Osteoblast (primary cell): ENCODE results near the gene F8. TPM values are rescaled to one million over a fixed set of nuclear protein-coding genes. Genes with fewer than 3 reads are reported as not detected.
"Not testable (repeated sequence)": the region's sequence is repeated elsewhere in the genome, so short reads cannot be mapped to it uniquely, and the experiment has no call there.

Experiments used
- DNase-seq: peaks from one replicate; pipeline ENCODE4 v3.0.0; 2011; ENCODE audit warnings: low spot score, mixed read lengths; ENCODE audit not compliant: insufficient read length; ENCODE audit errors: missing footprints
- H2AFZ ChIP-seq: 2 replicates; pipeline ENCODE4 v1.6.0; 2011; ENCODE audit warnings: mild to moderate bottlenecking, low read length
- H3K27ac ChIP-seq: 2 replicates; pipeline ENCODE4 v1.5.1; 2011; ENCODE audit warnings: mild to moderate bottlenecking, low read depth, low read length, moderate library complexity
- H3K27me3 ChIP-seq: 2 replicates; pipeline ENCODE4 v1.6.0; 2012; ENCODE audit warnings: mild to moderate bottlenecking, control low read depth, inconsistent platforms, low read length, moderate library complexity; ENCODE audit not compliant: insufficient read depth
- H3K36me3 ChIP-seq: 2 replicates; pipeline ENCODE4 v1.5.1; 2011; ENCODE audit warnings: mild to moderate bottlenecking, low read length, control low read depth, moderate library complexity; ENCODE audit not compliant: insufficient read depth
- H3K4me1 ChIP-seq: 2 replicates; pipeline ENCODE4 v1.5.1; 2011; ENCODE audit warnings: mild to moderate bottlenecking, low read length, control low read depth, moderate library complexity; ENCODE audit not compliant: insufficient read depth
- H3K4me2 ChIP-seq: 2 replicates; pipeline ENCODE4 v1.6.0; 2011; ENCODE audit warnings: mild to moderate bottlenecking, low read length; ENCODE audit not compliant: insufficient read depth
- H3K4me3 ChIP-seq: fragments of 200-600 bp; sonication (generic); 3 replicates; pipeline ENCODE4 v1.5.1; 2012; ENCODE audit warnings: mild to moderate bottlenecking, low read length, inconsistent platforms; ENCODE audit not compliant: insufficient read depth
- H3K79me2 ChIP-seq: 2 replicates; pipeline ENCODE4 v1.6.0; 2012; ENCODE audit warnings: mild to moderate bottlenecking, low read length, control low read depth, inconsistent platforms; ENCODE audit not compliant: insufficient read depth
- H3K9me3 ChIP-seq: 2 replicates; pipeline ENCODE4 v1.5.1; 2011; ENCODE audit warnings: low read depth, low read length, control low read depth
- H4K20me1 ChIP-seq: 2 replicates; pipeline ENCODE4 v1.6.0; 2012; ENCODE audit warnings: mild to moderate bottlenecking, low read length, control low read depth; ENCODE audit not compliant: insufficient read depth
- CTCF ChIP-seq: IDR thresholded peaks from 2 replicates; pipeline ENCODE4 v1.5.1; 2011; ENCODE audit warnings: mild to moderate bottlenecking, low read depth, low read length, moderate library complexity; ENCODE audit errors: extremely low read depth
- total RNA-seq: library from RNA; depleted of rRNA; stranded (reverse); fragments of >200 nt; gene quantifications from 2 replicates; pipeline ENCODE4 v1.2.3, GENCODE V29; 2012

F8 gene
- total RNA-seq, 1 donor: 10.9 TPM

GRCh38 chrX:154914052-154914451, 108.5 kb downstream of the F8 start:
- H3K27me3 ChIP-seq: no peaks in the 10 kb centered on the region
- H3K27ac ChIP-seq: no peak overlapping the region
- no peak for TF ChIP-seq CTCF

DNA sequence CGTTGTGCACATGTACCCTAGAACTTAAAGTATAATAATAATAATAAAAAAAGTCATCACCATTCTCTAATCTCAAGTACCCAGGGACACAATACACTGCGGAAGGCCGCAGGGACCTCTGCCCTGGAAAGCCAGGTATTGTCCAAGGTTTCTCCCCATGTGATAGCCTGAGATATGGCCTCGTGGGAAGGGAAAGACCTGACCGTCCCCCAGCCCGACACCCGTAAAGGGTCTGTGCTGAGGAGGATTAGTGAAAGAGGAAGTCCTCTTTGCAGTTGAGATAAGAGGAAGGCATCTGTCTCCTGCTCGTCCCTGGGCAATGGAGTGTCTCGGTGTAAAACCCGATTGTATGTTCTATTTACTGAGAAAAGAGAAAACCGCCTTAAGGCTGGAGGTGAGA, 112.0 kb downstream of the F8 start:
- not testable (repeated sequence) for H3K79me2 ChIP-seq, H3K27ac ChIP-seq, H4K20me1 ChIP-seq, H3K4me3 ChIP-seq, H3K4me2 ChIP-seq, H3K27me3 ChIP-seq, H3K4me1 ChIP-seq, H2AFZ ChIP-seq, H3K36me3 ChIP-seq, H3K9me3 ChIP-seq, DNase-seq

More at GRCh38 chrX:154914052-154914451, 108.5 kb downstream of the F8 start:
- no peaks in the 10 kb centered on the region for H3K4me1 ChIP-seq
- H4K20me1 ChIP-seq: no peaks in the 10 kb centered on the region
- no peak for DNase-seq
- H2AFZ ChIP-seq: no peak overlapping the region
- H3K79me2 ChIP-seq: no peaks in the 10 kb centered on the region
- H3K9me3 ChIP-seq: no peaks in the 10 kb centered on the region
- H3K36me3 ChIP-seq: no peaks in the 10 kb centered on the region
- no peak overlapping the region for H3K4me3 ChIP-seq
- no peak overlapping the region for H3K4me2 ChIP-seq

- H2AFZ ChIP-seq, H3K79me2 ChIP-seq, H3K9me3 ChIP-seq, H3K4me3 ChIP-seq, H4K20me1 ChIP-seq, DNase-seq, H3K4me2 ChIP-seq, H3K27ac ChIP-seq, H3K4me1 ChIP-seq, H3K27me3 ChIP-seq, H3K36me3 ChIP-seq: not testable (repeated sequence)
Observed at GRCh38 chrX:154910048-154910447, 112.5 kb downstream of the F8 start.

DNA sequence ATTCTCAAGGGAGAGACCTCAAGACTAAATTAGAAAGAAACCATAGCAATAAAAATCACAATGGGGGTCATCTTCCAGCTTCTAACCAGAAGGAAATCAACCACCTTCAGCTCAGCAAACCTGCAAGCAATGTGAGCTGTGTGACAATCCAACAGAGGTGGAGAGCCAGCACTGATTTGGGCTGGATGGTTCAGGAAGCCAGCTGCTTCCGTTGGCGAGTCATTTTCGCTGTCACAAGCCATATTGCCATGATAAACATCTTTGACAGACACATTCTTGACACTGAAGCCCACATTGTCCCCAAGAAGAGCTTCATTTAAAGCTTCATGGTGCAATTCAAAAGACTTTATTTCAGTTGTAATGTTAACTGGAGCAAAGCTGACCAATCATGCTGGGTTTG, 113.7 kb downstream of the F8 start:
- H3K79me2 ChIP-seq: no peaks in the 10 kb centered on the region
- no peaks in the 10 kb centered on the region for H3K36me3 ChIP-seq
- H3K27ac ChIP-seq: no peak overlapping the region
- H3K4me2 ChIP-seq: no peak overlapping the region
- H3K9me3 ChIP-seq: no peaks in the 10 kb centered on the region
- H3K27me3 ChIP-seq: no peaks in the 10 kb centered on the region
- no peaks in the 10 kb centered on the region for H4K20me1 ChIP-seq
- no peak overlapping the region for H3K4me3 ChIP-seq
- H2AFZ ChIP-seq: no peak overlapping the region
- no peaks in the 10 kb centered on the region for H3K4me1 ChIP-seq
- no peak for TF ChIP-seq CTCF
- no peak for DNase-seq

- Histone ChIP-seq H3K27me3 (no peaks in the 10 kb centered on the region), H3K4me1 (no peaks in the 10 kb centered on the region), H3K4me2 (no peak overlapping the region), H3K36me3 (no peaks in the 10 kb centered on the region), H3K9me3 (no peaks in the 10 kb centered on the region), H3K27ac (no peak overlapping the region), H2AFZ (no peak overlapping the region), H3K4me3 (no peak overlapping the region), H4K20me1 (no peaks in the 10 kb centered on the region), H3K79me2 (no peaks in the 10 kb centered on the region)
- no peak for TF ChIP-seq CTCF
- DNase-seq: no peak
Observed at GRCh38 chrX:154902408-154902807, 120.1 kb downstream of the F8 start.
